Uterus (tissue), 4 donors: ENCODE results near the gene CNFN. TPM values are rescaled to one million over a fixed set of nuclear protein-coding genes. Genes with fewer than 3 reads are reported as not detected.

Experiments used
- DNase-seq, 2 donors: peaks; one replicate each; pipeline ENCODE4 v3.0.0-alpha.2; 2019 to 2020
- H3K27ac ChIP-seq, 2 donors: fragments of 200-600 bp; sonication (generic); 1 replicate in 1 of 2; 2 replicates in 1 of 2; pipeline ENCODE4 v1.5.1; 2016 to 2018
- H3K27me3 ChIP-seq, 2 donors: fragments of 200-600 bp; sonication (generic); one replicate each; pipeline ENCODE4 v1.5.1; 2018 to 2019; ENCODE audit warnings: control low read depth in 1 of 2
- H3K36me3 ChIP-seq, 2 donors: fragments of 200-600 bp; sonication (generic); one replicate each; pipeline ENCODE4 v1.5.1; 2019; ENCODE audit warnings: control low read depth in 1 of 2
- H3K4me1 ChIP-seq, 2 donors: fragments of 200-600 bp; sonication (generic); one replicate each; pipeline ENCODE4 v1.5.1; 2018 to 2019; ENCODE audit warnings: control low read depth in 1 of 2
- H3K4me3 ChIP-seq, 2 donors: fragments of 200-600 bp; sonication (generic); 1 replicate in 1 of 2; 2 replicates in 1 of 2; pipeline ENCODE4 v1.5.1; 2018 to 2019; ENCODE audit warnings: mild to moderate bottlenecking in 1 of 2
- H3K9me3 ChIP-seq, 2 donors: fragments of 200-600 bp; sonication (generic); one replicate each; pipeline ENCODE4 v1.5.1; 2019; ENCODE audit warnings: control low read depth in 1 of 2
- CTCF ChIP-seq, 4 experiments: fragments of 200-600 bp in 2 of 4; fragments of 450-650 bp in 2 of 4; sonication (generic) in 2 of 4; IDR thresholded peaks; one replicate each; pipeline ENCODE4 v1.5.1; 2016 to 2019; ENCODE audit warnings: antibody characterized with exemption in 4 of 4, mild to moderate bottlenecking in 2 of 4, moderate library complexity in 1 of 4
- POLR2A ChIP-seq, 2 donors: fragments of 450-650 bp; IDR thresholded peaks; one replicate each; pipeline ENCODE4 v1.6.1; 2016; ENCODE audit warnings: antibody characterized with exemption in 2 of 2, mild to moderate bottlenecking in 1 of 2, moderate library complexity in 1 of 2
- intact Hi-C: fragments of 100-400 bp; cut with DNase I; formaldehyde crosslinking; loops from one replicate; pipeline ENCODE4 v1.15.1; 2023; ENCODE audit warnings: low total_unique reads
- total RNA-seq, 4 donors: library from RNA; depleted of rRNA in 3 of 4; stranded (reverse); fragments of >200 nt in 3 of 4; gene quantifications; one replicate each; pipeline versions ENCODE4 v1.1.0 to v1.2.4, GENCODE V29; 2014 to 2023
- donor health status: DM: yes; HTN: yes; CAD: no.

The CNFN gene
- total RNA-seq, 4 donors from 2014 or later, result 2.6 TPM; not detected in 3

GRCh38 chr19:42406111-42406510 lies 16.0 kb upstream of the CNFN start:
- Histone ChIP-seq H3K27me3 (no peaks in the 10 kb centered on the region), H3K4me1 (no peaks in the 10 kb centered on the region), H3K36me3 (no peaks in the 10 kb centered on the region), H3K9me3 (no peaks in the 10 kb centered on the region), H3K4me3 (no peak overlapping the region), H3K27ac (no peak overlapping the region)
- TF ChIP-seq CTCF (IDR thresholded peaks at IDR 0.05), result no peak
- no peak for TF ChIP-seq POLR2A (IDR thresholded peaks at IDR 0.05)
- DNase-seq, result no peak
- intact Hi-C loops, result no loop called here

DNA sequence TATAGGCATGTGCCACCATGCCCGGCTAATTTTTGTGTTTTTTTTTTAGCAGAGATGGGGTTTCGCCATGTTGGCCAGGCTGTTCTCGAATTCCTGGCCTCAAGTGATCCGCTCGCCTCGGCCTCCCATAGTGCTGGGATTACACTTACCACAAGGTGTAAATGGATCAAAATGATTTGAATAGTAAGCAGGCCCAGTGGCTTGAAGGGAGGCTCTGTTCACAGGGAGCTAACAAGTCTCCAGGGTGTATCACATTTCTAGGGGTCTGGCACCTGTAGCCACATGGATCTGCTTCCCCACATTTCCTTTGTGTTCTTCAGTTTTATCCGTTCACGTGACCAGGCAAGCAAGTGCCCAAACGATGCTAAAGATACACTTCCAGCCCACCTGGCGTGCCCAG lies 13.5 kb upstream of the CNFN start:
- TF ChIP-seq CTCF (IDR thresholded peaks at IDR 0.05) (no peak), POLR2A (IDR thresholded peaks at IDR 0.05) (no peak)
- Histone ChIP-seq H3K4me1 (no peaks in the 10 kb centered on the region), H3K4me3 (no peak overlapping the region), H3K36me3 (no peaks in the 10 kb centered on the region), H3K27ac (no peak overlapping the region), H3K9me3 (no peaks in the 10 kb centered on the region), H3K27me3 (no peaks in the 10 kb centered on the region)
- intact Hi-C loops, result no loop called here
- no peak for DNase-seq

GRCh38 chr19:42402376-42403116 lies 12.4 kb upstream of the CNFN start:
- DNase-seq, result no peak
- TF ChIP-seq CTCF (IDR thresholded peaks at IDR 0.05) (no peak), POLR2A (IDR thresholded peaks at IDR 0.05) (no peak)

DNA sequence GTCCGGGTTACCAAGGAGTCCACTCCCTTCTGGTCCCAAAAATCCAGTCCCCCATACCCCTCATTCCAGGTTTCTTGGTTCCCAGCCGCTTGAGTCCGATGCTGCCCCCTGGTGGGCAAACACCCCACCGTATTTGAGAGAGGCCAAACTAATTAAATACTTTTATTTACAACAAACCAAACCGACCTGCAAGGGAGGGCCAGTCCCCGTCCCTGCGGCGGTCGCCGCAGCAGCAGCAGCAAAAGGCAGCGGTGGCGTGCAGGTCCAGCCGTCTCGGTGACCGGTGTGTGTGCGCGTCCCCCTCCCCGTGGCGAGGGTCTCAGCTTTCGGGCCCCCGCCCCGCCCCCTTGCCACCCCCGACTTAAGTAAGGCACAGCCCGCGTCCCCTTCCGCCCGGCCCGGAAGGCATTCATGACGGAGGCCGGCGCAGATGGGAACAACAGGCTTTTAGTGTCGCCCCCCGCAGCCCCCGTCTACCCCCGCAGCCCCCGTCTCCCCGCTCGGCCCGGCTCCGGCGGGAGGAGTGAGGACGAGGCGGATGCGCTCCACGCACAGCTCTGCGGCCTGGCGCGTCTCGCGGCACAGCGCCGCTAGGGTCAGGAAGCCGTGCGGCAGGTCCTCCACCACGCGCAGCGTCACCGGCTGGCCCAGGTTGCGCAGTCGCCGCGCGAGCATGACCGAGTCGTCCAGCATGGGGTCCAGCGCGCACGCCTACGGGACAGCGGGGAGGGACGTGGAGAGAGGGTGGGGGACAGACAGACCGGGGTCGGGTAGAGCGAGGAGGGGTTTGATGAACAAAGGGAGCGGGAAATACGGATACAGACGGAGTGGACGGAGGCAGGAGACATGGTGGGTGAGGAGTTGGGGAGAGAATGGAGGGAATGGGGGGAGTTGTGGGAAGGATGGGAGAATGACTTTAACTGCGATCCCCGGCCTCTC lies 11.5 kb upstream of the CNFN start:
- peak overlapping the region; percentile 47 to 74 for H3K27ac ChIP-seq
- intact Hi-C loops, result no loop called here

More at GRCh38 chr19:42402376-42403116, 12.4 kb upstream of the CNFN start:
- H3K4me1 ChIP-seq, result peaks cover 2 to 5% of the 10 kb centered on the region in 2 donors
- peak overlapping the region; percentile 56 to 62 for H3K4me3 ChIP-seq
- H3K27me3 ChIP-seq, result no peaks in the 10 kb centered on the region
- H3K36me3 ChIP-seq, result no peaks in the 10 kb centered on the region
- H3K27ac ChIP-seq, result peak overlapping the region; percentile 47 to 74
- no peaks in the 10 kb centered on the region for H3K9me3 ChIP-seq
- intact Hi-C loops, result no loop called here

More for the DNA sequence above, 11.5 kb upstream of the CNFN start:
- no peaks in the 10 kb centered on the region for H3K27me3 ChIP-seq
- peak; percentile 66 to 83 (median 77) for TF ChIP-seq CTCF (IDR thresholded peaks at IDR 0.05)
- no peak for TF ChIP-seq POLR2A (IDR thresholded peaks at IDR 0.05)
- DNase-seq, result peak; percentile 79 to 87
- peak overlapping the region; percentile 56 to 62 for H3K4me3 ChIP-seq
- H3K4me1 ChIP-seq, result peaks cover 5 to 6% of the 10 kb centered on the region in 2 donors
- no peaks in the 10 kb centered on the region for H3K9me3 ChIP-seq
- no peaks in the 10 kb centered on the region for H3K36me3 ChIP-seq
